Cardiac septum (tissue), 1 donor: Measurements from ENCODE around the gene RASSF3. TPM values are rescaled to one million over a fixed set of nuclear protein-coding genes. Genes with fewer than 3 reads are reported as not detected.

ENCODE experiments used
- DNase-seq: peaks from one replicate; pipeline ENCODE4 v3.0.0-alpha.2; 2020; ENCODE audit warnings: low spot score
- intact Hi-C: fragments of 100-400 bp; cut with DNase I; formaldehyde crosslinking; loops from one replicate; pipeline ENCODE4 v1.14.0; 2022
- microRNA-seq: library from miRNA; unstranded; fragments of <30 nt; microRNA quantifications from one replicate; pipeline ENCODE4 v1.2.0, GENCODE V29; 2020
- total RNA-seq: library from RNA; stranded (reverse); fragmentation: NEBNext Ultra II Directional; extraction: Animal tissue kit (Norgen Biotek cat#: 25700); gene quantifications from one replicate; pipeline ENCODE4 v1.2.1, GENCODE V29; 2021
- donor health status: DM: no; HTN: no; CAD: no.

RASSF3 gene
- total RNA-seq, 1 donor from 2014 or later, result 98.8 TPM

DNA sequence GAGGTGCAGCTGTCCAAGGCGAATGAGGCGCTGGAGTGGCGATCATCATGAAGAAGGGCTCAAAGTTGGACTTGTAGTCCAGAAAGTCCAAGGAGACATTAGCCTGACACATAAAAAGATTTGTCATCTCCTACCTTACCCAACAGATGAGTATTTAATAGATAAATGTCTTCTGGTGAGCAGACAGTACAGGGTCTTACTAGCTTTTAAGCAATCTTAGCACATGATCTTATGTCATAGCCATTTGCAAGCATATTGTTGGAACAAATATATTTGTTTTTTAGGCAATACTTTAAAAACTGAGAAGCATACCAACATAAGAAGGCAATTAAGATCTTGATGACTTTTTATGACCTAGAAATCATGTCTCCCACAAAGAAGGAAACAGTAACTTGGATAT is 132.9 kb downstream of the RASSF3 start:
- no peak for DNase-seq
- intact Hi-C loops, result no loop called here

DNA sequence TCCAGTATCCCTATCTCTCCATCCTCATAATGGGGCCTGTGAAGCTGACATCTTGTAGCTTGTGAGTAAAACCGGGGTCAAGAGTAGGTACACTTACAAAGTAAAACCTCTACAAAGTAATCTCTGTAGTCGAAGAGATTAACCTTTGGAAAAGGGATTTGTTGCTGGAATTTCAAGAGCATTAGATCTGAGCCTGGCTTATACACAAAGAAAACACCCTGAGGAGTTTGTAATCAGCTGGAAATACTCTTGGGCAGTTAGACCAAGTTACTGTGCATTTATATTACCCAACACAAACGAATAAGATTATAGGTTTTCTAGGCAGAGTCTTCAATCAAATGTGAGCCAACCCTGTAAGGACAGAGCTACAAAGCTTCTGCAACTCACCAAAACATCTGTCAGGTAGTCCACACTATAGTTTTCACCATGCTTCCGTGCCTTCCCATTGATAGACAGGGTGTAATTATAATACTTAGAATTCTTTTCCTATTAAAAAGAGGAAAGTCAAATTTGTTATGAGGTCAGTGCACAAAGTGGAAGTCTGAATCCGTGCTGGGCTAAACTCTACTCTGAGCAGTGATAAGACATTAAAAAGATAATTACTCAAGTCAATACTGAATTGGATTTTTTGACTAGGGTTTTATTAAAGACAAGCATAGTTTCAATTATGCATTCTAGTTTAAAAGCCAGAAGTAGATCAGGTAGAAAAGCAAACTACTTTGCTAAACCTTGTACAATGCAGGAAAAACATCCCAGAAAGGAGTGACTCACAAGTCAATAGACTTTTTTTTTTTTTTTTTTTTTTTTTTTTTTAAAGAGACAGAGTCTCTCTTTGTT is 134.3 kb downstream of the RASSF3 start:
- no peak for DNase-seq
- intact Hi-C loops, result no loop called here

DNA sequence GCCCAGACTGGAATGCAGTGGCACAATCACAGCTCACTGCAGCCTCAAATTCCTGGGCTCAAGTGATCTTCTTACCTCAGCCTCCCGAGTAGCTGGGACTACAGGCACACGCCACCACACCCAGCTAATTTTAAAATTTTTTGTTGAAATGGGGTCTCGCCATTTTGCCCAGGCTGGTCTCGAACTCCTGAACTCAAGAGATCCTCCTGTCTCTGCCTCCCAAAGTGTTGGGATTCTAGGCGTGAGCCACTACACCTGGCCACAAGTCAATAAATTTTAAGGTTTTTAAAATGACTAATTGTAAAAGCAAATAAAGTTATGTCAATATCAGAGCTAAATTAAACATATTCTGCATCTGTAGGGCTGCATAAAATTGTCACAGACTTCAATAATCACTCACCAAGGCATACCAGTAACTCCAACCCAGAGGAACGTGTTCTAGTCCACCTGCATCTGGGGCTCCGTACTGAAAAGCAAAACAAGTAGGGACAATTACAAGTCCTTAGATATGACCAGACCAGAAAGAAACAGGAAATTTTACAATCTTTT is 135.0 kb downstream of the RASSF3 start:
- DNase-seq, result no peak
- intact Hi-C loops, result no loop called here

DNA sequence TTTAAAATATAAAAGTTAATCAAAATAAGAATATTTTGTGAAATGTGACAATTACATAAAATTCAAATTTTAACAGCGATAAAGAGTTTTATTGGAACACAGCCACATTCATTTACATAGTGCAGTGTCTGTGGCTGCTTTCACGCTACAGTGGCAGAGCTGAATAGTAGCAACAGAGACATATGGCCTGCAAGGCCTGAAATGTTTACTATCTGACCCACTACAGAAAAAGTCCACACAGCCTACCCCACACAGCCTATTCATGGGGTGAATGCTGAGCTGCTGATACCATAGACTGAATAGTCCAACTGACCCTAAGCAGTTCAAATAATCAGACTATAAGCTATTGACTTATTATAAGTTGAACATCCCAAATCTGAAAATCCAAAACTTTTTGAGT is 135.7 kb downstream of the RASSF3 start:
- intact Hi-C loops, result no loop called here
- DNase-seq, result no peak

DNA sequence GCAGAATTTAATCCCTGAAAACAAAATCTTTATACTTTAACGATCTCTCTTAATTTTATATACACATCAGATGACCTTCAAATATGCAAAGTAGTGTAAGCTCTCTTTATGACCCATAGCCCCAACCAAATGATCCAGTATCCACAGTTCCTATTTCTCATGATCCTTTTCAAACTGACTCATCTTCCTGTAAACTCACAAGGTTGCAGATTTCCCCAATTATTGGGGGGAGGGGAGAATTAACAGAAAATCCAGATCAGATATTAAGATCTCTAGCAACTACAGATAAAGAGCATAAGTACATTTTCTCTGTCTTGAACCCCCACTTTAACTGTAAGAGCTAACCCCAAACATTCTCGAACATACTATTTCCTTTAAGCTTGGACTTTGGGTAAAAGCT is 136.4 kb downstream of the RASSF3 start:
- no peak for DNase-seq
- intact Hi-C loops, result no loop called here

Small RNA genes lying within 50 kb of the gene (microRNA-seq; reads per million reads assigned to microRNA genes)
- gene MIR548C, result not detected
- gene MIR548Z, result not detected

Other genes starting within 250 kb of the RASSF3 start
- gene C12orf56, start 219.7 kb upstream of the RASSF3 start, total RNA-seq, result not detected
- 30.6 TPM for gene XPOT, start 206.1 kb upstream of the RASSF3 start, total RNA-seq
- 13.8 TPM for gene TBK1, start 158.4 kb upstream of the RASSF3 start, total RNA-seq
- gene GNS, start 148.9 kb downstream of the RASSF3 start, total RNA-seq, result 86.6 TPM
- gene TBC1D30, start 214.2 kb downstream of the RASSF3 start, total RNA-seq, result 1.8 TPM